PC-9 (cell line): ENCODE measurements around the gene UMAD1.

Experiments used
- EZH2 ChIP-seq: fragments of 200-600 bp; sonication (generic); IDR thresholded peaks from 2 replicates; pipeline ENCODE4 v1.8.0; 2017; ENCODE audit warnings: antibody characterized with exemption, low read depth
- TF ChIP-seq, protein P1 (sequence below): fragments of 200-600 bp; sonication (generic); conservative IDR thresholded peaks from 2 replicates; pipeline ENCODE4 v1.6.1; 2017; ENCODE audit warnings: mixed run types, antibody characterized with exemption, mild to moderate bottlenecking, moderate library complexity

DNA sequence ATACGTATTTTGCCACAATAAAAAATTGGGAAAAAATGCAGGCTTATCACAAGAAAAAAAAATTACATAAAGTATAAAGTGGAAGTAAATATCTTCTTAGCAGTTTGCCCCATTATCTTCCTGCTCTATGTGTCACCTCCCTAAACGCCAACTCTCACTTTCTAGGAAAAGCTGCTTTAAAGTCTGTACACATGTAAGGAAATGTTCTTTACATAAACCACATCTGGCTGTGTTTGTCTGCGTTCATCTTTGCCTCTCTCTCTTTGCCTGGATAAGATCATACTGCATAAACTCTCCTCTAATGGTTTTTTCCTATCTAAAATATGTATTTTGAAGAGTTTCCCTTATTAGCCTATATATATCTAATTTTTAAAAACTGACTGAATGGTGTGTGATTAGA is 23.0 kb upstream of the UMAD1 start:
- TF ChIP-seq, protein P1, sequence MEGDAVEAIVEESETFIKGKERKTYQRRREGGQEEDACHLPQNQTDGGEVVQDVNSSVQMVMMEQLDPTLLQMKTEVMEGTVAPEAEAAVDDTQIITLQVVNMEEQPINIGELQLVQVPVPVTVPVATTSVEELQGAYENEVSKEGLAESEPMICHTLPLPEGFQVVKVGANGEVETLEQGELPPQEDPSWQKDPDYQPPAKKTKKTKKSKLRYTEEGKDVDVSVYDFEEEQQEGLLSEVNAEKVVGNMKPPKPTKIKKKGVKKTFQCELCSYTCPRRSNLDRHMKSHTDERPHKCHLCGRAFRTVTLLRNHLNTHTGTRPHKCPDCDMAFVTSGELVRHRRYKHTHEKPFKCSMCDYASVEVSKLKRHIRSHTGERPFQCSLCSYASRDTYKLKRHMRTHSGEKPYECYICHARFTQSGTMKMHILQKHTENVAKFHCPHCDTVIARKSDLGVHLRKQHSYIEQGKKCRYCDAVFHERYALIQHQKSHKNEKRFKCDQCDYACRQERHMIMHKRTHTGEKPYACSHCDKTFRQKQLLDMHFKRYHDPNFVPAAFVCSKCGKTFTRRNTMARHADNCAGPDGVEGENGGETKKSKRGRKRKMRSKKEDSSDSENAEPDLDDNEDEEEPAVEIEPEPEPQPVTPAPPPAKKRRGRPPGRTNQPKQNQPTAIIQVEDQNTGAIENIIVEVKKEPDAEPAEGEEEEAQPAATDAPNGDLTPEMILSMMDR: no peak
- TF ChIP-seq EZH2: no peak
